ENCODE data around the gene ING3. TPM values are rescaled to one million over a fixed set of nuclear protein-coding genes. Genes with fewer than 3 reads are reported as not detected.

The ING3 gene
- total RNA-seq, 1 experiment from 2014 or later, result 9.1 TPM

DNA sequence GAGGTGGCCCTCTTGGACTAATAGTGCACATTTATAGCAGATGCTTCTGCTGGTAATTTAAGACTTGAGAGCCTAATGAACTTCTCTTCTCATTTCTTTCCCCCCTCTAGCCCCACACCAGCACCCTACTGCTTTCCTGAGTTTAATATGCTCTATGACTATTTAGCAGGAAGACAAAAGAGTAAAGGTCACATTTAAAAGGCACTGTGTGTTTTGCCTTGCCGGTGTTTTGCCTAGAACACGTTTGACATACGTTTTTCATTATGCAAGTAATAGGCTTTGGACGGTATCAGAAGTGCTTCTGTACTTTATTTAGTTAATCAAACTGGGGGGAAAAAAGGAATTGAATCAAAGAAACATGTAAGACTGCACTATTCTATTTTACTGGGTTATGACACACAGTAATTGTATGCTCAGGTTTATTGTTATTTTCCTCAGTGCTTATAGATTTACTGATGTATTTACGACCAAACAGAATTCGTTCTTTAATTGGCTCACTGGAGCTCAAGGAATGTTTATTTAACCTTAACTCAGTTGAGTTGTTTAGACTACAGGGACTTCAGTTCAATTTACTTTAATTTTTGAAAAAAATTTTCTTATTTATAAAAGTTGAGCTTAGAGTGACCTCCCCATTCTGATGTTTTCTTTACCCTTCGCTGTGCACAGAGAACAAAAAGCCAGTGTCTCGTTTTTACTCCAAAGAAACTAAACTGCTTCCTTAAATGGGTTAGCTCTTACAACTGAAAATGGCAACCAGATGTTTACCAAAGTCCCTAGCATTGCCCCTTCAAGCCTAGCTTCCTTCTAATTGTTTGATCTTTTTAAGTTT lies 73.3 kb downstream of the ING3 start:
- no peak for DNase-seq (ENCODE audit: low read depth, low spot score)
- ChIA-PET POLR2A (no interaction called here), CTCF (no interaction called here)
- BruUV-seq (replicated peaks), result no TSS peak
- no peak overlapping the region for H3K4me3 ChIP-seq (ENCODE audit: low read depth in 2 of 2, low read length in 2 of 2)
- no peaks in the 10 kb centered on the region for H3K36me3 ChIP-seq (ENCODE audit: control insufficient read depth, insufficient read depth, low read length)
- no peak for ATAC-seq
- intact Hi-C loops (cut with micrococcal nuclease; ENCODE audit: unreplicated experiment), result no loop called here
- no peaks in the 10 kb centered on the region; the same call in 1 of the 2 replicates for H3K4me1 ChIP-seq (ENCODE audit: control insufficient read depth, insufficient read depth, low read length)
- no peak overlapping the region for H3K27ac ChIP-seq (ENCODE audit: low read length)
- TF ChIP-seq TCF7L2 (IDR thresholded peaks at IDR 0.05; ENCODE audit: low read depth, low read length) (no peak), SIN3A (IDR thresholded peaks at IDR 0.05; ENCODE audit: borderline replicate concordance, insufficient read depth, low read depth, low read length) (no peak), POLR2AphosphoS5 (IDR thresholded peaks at IDR 0.05; ENCODE audit: low read depth, low read length) (no peak)
- TF ChIP-seq, protein P1, sequence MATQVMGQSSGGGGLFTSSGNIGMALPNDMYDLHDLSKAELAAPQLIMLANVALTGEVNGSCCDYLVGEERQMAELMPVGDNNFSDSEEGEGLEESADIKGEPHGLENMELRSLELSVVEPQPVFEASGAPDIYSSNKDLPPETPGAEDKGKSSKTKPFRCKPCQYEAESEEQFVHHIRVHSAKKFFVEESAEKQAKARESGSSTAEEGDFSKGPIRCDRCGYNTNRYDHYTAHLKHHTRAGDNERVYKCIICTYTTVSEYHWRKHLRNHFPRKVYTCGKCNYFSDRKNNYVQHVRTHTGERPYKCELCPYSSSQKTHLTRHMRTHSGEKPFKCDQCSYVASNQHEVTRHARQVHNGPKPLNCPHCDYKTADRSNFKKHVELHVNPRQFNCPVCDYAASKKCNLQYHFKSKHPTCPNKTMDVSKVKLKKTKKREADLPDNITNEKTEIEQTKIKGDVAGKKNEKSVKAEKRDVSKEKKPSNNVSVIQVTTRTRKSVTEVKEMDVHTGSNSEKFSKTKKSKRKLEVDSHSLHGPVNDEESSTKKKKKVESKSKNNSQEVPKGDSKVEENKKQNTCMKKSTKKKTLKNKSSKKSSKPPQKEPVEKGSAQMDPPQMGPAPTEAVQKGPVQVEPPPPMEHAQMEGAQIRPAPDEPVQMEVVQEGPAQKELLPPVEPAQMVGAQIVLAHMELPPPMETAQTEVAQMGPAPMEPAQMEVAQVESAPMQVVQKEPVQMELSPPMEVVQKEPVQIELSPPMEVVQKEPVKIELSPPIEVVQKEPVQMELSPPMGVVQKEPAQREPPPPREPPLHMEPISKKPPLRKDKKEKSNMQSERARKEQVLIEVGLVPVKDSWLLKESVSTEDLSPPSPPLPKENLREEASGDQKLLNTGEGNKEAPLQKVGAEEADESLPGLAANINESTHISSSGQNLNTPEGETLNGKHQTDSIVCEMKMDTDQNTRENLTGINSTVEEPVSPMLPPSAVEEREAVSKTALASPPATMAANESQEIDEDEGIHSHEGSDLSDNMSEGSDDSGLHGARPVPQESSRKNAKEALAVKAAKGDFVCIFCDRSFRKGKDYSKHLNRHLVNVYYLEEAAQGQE (IDR thresholded peaks at IDR 0.05; ENCODE audit: insufficient read depth in 1 of 2, low read depth in 2 of 2, low read length in 1 of 2), result no peak
- TF ChIP-seq, protein P2, sequence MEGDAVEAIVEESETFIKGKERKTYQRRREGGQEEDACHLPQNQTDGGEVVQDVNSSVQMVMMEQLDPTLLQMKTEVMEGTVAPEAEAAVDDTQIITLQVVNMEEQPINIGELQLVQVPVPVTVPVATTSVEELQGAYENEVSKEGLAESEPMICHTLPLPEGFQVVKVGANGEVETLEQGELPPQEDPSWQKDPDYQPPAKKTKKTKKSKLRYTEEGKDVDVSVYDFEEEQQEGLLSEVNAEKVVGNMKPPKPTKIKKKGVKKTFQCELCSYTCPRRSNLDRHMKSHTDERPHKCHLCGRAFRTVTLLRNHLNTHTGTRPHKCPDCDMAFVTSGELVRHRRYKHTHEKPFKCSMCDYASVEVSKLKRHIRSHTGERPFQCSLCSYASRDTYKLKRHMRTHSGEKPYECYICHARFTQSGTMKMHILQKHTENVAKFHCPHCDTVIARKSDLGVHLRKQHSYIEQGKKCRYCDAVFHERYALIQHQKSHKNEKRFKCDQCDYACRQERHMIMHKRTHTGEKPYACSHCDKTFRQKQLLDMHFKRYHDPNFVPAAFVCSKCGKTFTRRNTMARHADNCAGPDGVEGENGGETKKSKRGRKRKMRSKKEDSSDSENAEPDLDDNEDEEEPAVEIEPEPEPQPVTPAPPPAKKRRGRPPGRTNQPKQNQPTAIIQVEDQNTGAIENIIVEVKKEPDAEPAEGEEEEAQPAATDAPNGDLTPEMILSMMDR (IDR thresholded peaks at IDR 0.05), result no peak
- in situ Hi-C loops (cut with HindIII; ENCODE audit: low pct_unique_long_range_greater_than_20kb, low sequenced_read_pairs), result no loop called here
- H3K9me3 ChIP-seq (ENCODE audit: control insufficient read depth, insufficient read depth, low read depth, low read length), result no peaks in the 10 kb centered on the region
- H3K27me3 ChIP-seq (ENCODE audit: control insufficient read depth, insufficient read depth, low read length), result peaks cover 5% of the 10 kb centered on the region; the same call in 1 of the 2 replicates

DNA sequence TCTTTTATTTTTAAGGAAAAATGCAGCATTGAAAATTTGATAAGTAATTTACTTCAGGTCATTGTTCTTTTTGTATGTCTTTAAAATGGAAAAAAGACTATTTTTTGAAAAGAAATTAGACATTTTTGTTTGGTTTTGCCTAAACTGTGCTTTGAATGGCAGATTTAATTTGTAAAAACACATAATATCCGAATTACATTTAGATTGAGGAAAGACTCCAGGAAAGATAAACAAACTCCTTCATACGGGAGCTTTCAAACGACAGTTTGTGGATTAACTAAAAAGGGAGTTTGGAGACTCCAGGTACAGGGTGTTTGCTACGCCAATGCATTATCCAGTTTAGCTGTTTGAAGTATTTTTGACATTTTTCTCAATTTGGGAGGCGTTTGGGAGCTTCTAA lies 74.0 kb downstream of the ING3 start:
- in situ Hi-C loops (cut with HindIII; ENCODE audit: low pct_unique_long_range_greater_than_20kb, low sequenced_read_pairs) (no loop called here), intact Hi-C loops (cut with micrococcal nuclease; ENCODE audit: unreplicated experiment) (no loop called here)
- Histone ChIP-seq H3K27ac (ENCODE audit: low read length) (no peak overlapping the region), H3K4me1 (ENCODE audit: control insufficient read depth, insufficient read depth, low read length) (no peaks in the 10 kb centered on the region; the same call in 1 of the 2 replicates), H3K27me3 (ENCODE audit: control insufficient read depth, insufficient read depth, low read length) (peaks cover 5% of the 10 kb centered on the region; the same call in 1 of the 2 replicates), H3K36me3 (ENCODE audit: control insufficient read depth, insufficient read depth, low read length) (no peaks in the 10 kb centered on the region), H3K9me3 (ENCODE audit: control insufficient read depth, insufficient read depth, low read depth, low read length) (no peaks in the 10 kb centered on the region), H3K4me3 (ENCODE audit: low read depth in 2 of 2, low read length in 2 of 2) (no peak overlapping the region)
- POLR2A ChIA-PET, result no interaction called here
- ATAC-seq (no peak), DNase-seq (ENCODE audit: low read depth, low spot score) (no peak)
- BruUV-seq (replicated peaks), result no TSS peak
- CTCF ChIA-PET, result no interaction called here
- TF ChIP-seq TCF7L2 (IDR thresholded peaks at IDR 0.05; ENCODE audit: low read depth, low read length), result no peak
- TF ChIP-seq, protein P1 (IDR thresholded peaks at IDR 0.05; ENCODE audit: insufficient read depth in 1 of 2, low read depth in 2 of 2, low read length in 1 of 2), result no peak
- TF ChIP-seq, protein P2 (IDR thresholded peaks at IDR 0.05), result no peak
- TF ChIP-seq SIN3A (IDR thresholded peaks at IDR 0.05; ENCODE audit: borderline replicate concordance, insufficient read depth, low read depth, low read length), result no peak
- TF ChIP-seq POLR2AphosphoS5 (IDR thresholded peaks at IDR 0.05; ENCODE audit: low read depth, low read length), result no peak

All from Panc1 (cell line).